PC-9 (cell line): ENCODE data around the gene CMTM7. TPM values are rescaled to one million over a fixed set of nuclear protein-coding genes. Genes with fewer than 3 reads are reported as not detected.
A peak's percentile ranks its signal among the peaks of the same experiment; 100 is the strongest.

Experiments
- BruUV-seq: library from RNA; stranded (reverse); fragments of 400-500 nt; replicated peaks from 2 replicates; lab custom pipeline; 2021; lab: Mats Ljungman, UMichigan
- CTCF ChIA-PET: fragments of 300-600 bp; sonication (Branson Sonifier 250); formaldehyde crosslinking; loops from one replicate; lab custom pipeline; 2022; ENCODE audit warnings: antibody characterized with exemption; lab: Charles Lee
- POLR2A ChIA-PET: fragments of 300-600 bp; sonication (Branson Sonifier 250); formaldehyde crosslinking; loops from one replicate; lab custom pipeline; 2022; ENCODE audit warnings: antibody characterized with exemption; ENCODE audit not compliant: unreplicated experiment; lab: Charles Lee
- DNase-seq, 2 experiments: peaks; one replicate each; pipeline versions ENCODE4 v3.0.0 to v3.0.0-alpha.2; 2015 to 2022; ENCODE audit warnings: mixed read lengths in 1 of 2
- H2AFZ ChIP-seq: fragments of 200-600 bp; sonication (generic); 2 replicates; pipeline ENCODE4 v1.8.1; 2017; ENCODE audit warnings: antibody characterized with exemption
- H3F3A ChIP-seq: fragments of 200-600 bp; sonication (generic); 2 replicates; pipeline ENCODE4 v1.8.1; 2017; ENCODE audit warnings: antibody characterized with exemption, mild to moderate bottlenecking, low read depth; ENCODE audit not compliant: insufficient read depth
- H3K27ac ChIP-seq: fragments of 200-600 bp; sonication (generic); 2 replicates; pipeline ENCODE4 v1.6.1; 2016; ENCODE audit warnings: mixed run types
- H3K27me3 ChIP-seq: fragments of 200-600 bp; sonication (generic); 2 replicates; pipeline ENCODE4 v1.6.1; 2016; ENCODE audit warnings: low read depth, mixed run types; ENCODE audit not compliant: insufficient read depth
- H3K36me3 ChIP-seq: fragments of 200-600 bp; sonication (generic); 2 replicates; pipeline ENCODE4 v1.6.1; 2016; ENCODE audit warnings: low read depth, mixed run types
- H3K4me1 ChIP-seq: fragments of 200-600 bp; sonication (generic); replicated peaks from 2 replicates; pipeline ENCODE4 v1.6.1; 2016; ENCODE audit warnings: mixed run types; ENCODE audit not compliant: insufficient read depth
- H3K4me2 ChIP-seq: fragments of 200-600 bp; sonication (generic); 2 replicates; pipeline ENCODE4 v1.6.1; 2017; ENCODE audit warnings: mixed run types
- H3K4me3 ChIP-seq: fragments of 200-600 bp; sonication (generic); 2 replicates; pipeline ENCODE4 v1.6.1; 2016; ENCODE audit warnings: mixed run types
- H3K79me2 ChIP-seq: fragments of 200-600 bp; sonication (generic); 2 replicates; pipeline ENCODE4 v1.6.1; 2017; ENCODE audit warnings: low read depth, mixed run types
- H3K9me2 ChIP-seq: fragments of 200-600 bp; sonication (generic); 2 replicates; pipeline ENCODE4 v1.8.1; 2017; ENCODE audit warnings: mild to moderate bottlenecking; ENCODE audit not compliant: insufficient read depth
- H3K9me3 ChIP-seq: fragments of 200-600 bp; sonication (generic); 2 replicates; pipeline ENCODE4 v1.8.1; 2016; ENCODE audit warnings: low read depth; ENCODE audit not compliant: insufficient read depth
- H4K20me1 ChIP-seq: fragments of 200-600 bp; sonication (generic); 2 replicates; pipeline ENCODE4 v1.8.1; 2017; ENCODE audit not compliant: insufficient read depth
- CTCF ChIP-seq: fragments of 200-600 bp; sonication (generic); conservative IDR thresholded peaks from 2 replicates; pipeline ENCODE4 v1.6.1; 2017; ENCODE audit warnings: mixed run types, antibody characterized with exemption, mild to moderate bottlenecking, moderate library complexity
- EZH2 ChIP-seq: fragments of 200-600 bp; sonication (generic); IDR thresholded peaks from 2 replicates; pipeline ENCODE4 v1.8.0; 2017; ENCODE audit warnings: antibody characterized with exemption, low read depth
- intact Hi-C: fragments of 100-400 bp; cut with micrococcal nuclease; formaldehyde crosslinking; loops from one replicate; pipeline ENCODE4 v1.10.0; 2022; ENCODE audit not compliant: unreplicated experiment
- total RNA-seq: library from RNA; stranded (reverse); gene quantifications from 2 replicates; pipeline ENCODE4 v1.2.3, GENCODE V29; 2021

The CMTM7 gene
- total RNA-seq, 1 experiment from 2014 or later, result 37.1 TPM

GRCh38 chr3:32493437-32494414, 102.1 kb downstream of the CMTM7 start:
- ChIA-PET CTCF (no interaction called here), POLR2A (no interaction called here)
- peaks cover 7% of the 10 kb centered on the region; the same call in 1 of the 2 replicates for H3F3A ChIP-seq
- no TSS peak for BruUV-seq
- no peak overlapping the region for H3K4me2 ChIP-seq
- no peaks in the 10 kb centered on the region for H3K9me2 ChIP-seq
- intact Hi-C loops, result no loop called here
- H3K79me2 ChIP-seq, result peaks cover 4% of the 10 kb centered on the region; the same call in 1 of the 2 replicates
- H3K4me3 ChIP-seq, result no peak overlapping the region
- H3K36me3 ChIP-seq, result no peaks in the 10 kb centered on the region
- no peaks in the 10 kb centered on the region for H3K9me3 ChIP-seq
- H2AFZ ChIP-seq, result no peak overlapping the region
- no peaks in the 10 kb centered on the region for H4K20me1 ChIP-seq
- no peak overlapping the region for H3K27ac ChIP-seq
- TF ChIP-seq EZH2 (no peak), CTCF (no peak)
- no peak for DNase-seq
- peaks cover 17% of the 10 kb centered on the region for H3K4me1 ChIP-seq
- H3K27me3 ChIP-seq, result no peaks in the 10 kb centered on the region

- H4K20me1 ChIP-seq, result no peaks in the 10 kb centered on the region
- intact Hi-C loops, result no loop called here
- TF ChIP-seq EZH2, result no peak
- TF ChIP-seq CTCF, result no peak
These were observed 103.4 kb downstream of the CMTM7 start for GRCh38 chr3:32495085-32495484.

GRCh38 chr3:32495609-32496008, 104.0 kb downstream of the CMTM7 start:
- POLR2A ChIA-PET, result no interaction called here

More at GRCh38 chr3:32495085-32495484, 103.4 kb downstream of the CMTM7 start:
- Histone ChIP-seq H2AFZ (no peak overlapping the region), H3K27me3 (no peaks in the 10 kb centered on the region), H3K4me3 (no peak overlapping the region), H3K4me2 (no peak overlapping the region), H3F3A (peaks cover 7% of the 10 kb centered on the region; the same call in 1 of the 2 replicates), H3K9me3 (no peaks in the 10 kb centered on the region), H3K9me2 (no peaks in the 10 kb centered on the region), H3K79me2 (peaks cover 13% of the 10 kb centered on the region; the same call in 1 of the 2 replicates), H3K36me3 (no peaks in the 10 kb centered on the region), H3K27ac (0 out of 2 replicates have a peak overlapping the region, but pooled peaks have one; percentile 19), H3K4me1 (peaks cover 17% of the 10 kb centered on the region)
- peak in 1 of 2 experiments; percentile 65 for DNase-seq
- CTCF ChIA-PET, result no interaction called here
- no TSS peak for BruUV-seq
- POLR2A ChIA-PET, result no interaction called here

More at GRCh38 chr3:32495609-32496008, 104.0 kb downstream of the CMTM7 start:
- TF ChIP-seq EZH2 (no peak), CTCF (no peak)
- no TSS peak for BruUV-seq
- H3K27me3 ChIP-seq, result no peaks in the 10 kb centered on the region
- H3K4me1 ChIP-seq, result peaks cover 17% of the 10 kb centered on the region
- no peak overlapping the region for H3K4me3 ChIP-seq
- peaks cover 18% of the 10 kb centered on the region; the same call in 1 of the 2 replicates for H3K79me2 ChIP-seq
- peaks cover 7% of the 10 kb centered on the region; the same call in 1 of the 2 replicates for H3F3A ChIP-seq
- CTCF ChIA-PET, result no interaction called here
- H3K36me3 ChIP-seq, result no peaks in the 10 kb centered on the region
- H2AFZ ChIP-seq, result no peak overlapping the region
- H4K20me1 ChIP-seq, result no peaks in the 10 kb centered on the region
- no peaks in the 10 kb centered on the region for H3K9me3 ChIP-seq
- no peak for DNase-seq
- 0 out of 2 replicates have a peak overlapping the region, but pooled peaks have one; percentile 19 for H3K27ac ChIP-seq
- no peak overlapping the region for H3K4me2 ChIP-seq
- no peaks in the 10 kb centered on the region for H3K9me2 ChIP-seq
- intact Hi-C loops, result no loop called here
